Measurements from ENCODE around the gene MLST8.
"Not testable (repeated sequence)": the region's sequence is repeated elsewhere in the genome, so short reads cannot be mapped to it uniquely, and the experiment has no call there.

Gene MLST8

DNA sequence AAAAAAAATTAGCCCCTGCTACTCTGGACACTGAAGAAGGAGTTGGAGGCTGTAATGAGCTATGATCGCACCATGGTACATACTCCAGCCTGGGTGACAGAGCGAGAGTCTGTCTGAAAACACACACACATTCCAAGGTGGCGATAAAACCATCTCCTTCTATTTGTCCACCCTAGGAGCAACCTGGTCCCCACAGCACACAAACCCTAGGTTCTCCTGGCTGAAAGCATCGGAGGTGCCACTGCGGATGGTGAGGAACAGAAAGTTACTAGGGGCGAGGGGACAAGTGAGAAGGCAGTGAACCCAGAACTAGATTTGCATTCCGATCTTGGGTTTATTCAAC, 47.5 kb downstream of the MLST8 start:
- DNase-seq, result no peak

DNA sequence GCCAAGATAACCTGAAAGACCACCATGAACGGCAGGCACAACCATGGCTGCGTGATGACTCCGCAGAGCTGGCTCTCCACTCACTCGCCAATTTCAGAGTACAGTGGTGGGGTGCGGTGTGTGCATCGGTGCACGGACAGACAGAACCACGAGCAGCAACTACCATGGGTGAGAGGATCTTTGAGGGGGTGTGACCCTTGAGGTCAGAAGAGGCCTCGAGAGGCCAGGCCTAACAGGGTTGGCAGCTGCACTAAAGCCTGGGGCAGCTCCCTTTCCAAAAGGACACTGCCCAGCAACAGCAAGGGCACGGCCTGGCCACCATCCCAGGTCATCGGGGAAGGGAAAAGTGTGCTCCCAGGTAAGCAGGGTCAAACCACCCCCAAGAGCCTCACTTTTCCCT, 48.0 kb downstream of the MLST8 start:
- DNase-seq, result no peak

DNA sequence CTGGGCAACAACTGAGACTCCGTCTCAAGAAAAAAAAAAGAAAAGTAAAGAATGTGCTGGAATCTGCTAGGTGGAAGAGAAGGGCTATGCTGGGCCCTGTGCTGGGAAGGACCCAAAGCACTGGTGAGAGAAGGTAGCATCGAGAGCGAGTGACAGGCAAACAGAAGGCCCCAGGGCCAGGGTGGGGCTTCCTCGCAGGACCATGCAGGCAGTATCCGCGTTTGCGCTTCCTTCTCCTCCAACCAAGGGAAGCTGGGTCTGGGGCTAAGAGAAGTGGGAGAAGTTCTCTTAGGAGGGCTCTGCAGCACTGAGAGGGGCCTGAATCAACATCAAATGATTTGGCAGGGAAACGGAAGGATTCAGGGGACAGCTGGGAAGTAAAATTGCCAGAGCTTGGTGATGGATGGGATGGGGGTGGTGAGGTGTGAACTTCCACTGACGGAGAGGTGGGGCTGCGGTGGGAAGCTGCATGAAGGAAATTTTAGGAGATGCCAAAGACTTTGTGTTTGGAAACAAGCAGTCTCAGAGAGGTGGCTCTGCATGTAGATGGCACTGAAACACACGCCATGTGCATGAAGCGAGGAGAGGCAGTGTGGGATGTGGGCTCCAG, 51.4 kb downstream of the MLST8 start:
- no peak for DNase-seq

DNA sequence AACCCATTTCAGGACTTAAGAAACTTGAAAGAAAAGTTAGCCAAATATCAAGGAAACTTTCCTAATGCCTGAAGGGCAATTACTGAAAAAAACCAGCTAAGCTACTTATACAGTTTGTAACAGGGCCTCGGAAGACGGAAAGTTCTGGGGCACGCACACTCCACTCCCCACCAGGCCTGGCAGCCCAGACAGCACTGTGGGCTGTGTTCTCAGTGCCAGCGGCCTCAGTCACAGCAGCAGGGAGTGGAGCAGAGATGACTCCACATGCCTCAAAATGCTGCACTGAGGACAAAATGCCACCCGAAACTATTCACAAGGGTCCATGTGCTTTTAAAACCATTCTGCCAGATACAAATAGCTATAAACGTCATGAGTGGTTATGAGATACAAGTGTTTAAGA, 52.5 kb downstream of the MLST8 start:
- DNase-seq, result no peak

DNA sequence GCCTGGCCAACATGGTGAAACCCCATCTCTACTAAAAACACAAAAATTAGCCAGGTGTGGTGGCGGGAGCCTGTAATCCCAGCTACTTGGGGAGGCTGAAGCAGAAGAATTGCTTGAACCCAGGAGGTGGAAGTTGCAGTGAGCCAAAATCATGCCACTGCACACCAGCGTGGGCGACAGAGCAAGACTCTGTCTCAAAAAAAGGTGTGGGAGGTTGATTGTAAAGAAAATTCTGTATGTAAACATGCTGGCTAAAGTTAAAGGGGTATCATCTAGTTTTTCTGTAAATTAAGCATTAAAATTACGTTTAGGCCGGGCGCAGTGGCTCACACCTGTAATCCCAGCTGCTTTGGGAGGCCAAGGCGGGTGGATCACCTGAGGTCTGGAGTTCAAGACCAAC, 53.3 kb downstream of the MLST8 start:
- not testable (repeated sequence) for DNase-seq
